ENCODE results near the gene ELN.

DNA sequence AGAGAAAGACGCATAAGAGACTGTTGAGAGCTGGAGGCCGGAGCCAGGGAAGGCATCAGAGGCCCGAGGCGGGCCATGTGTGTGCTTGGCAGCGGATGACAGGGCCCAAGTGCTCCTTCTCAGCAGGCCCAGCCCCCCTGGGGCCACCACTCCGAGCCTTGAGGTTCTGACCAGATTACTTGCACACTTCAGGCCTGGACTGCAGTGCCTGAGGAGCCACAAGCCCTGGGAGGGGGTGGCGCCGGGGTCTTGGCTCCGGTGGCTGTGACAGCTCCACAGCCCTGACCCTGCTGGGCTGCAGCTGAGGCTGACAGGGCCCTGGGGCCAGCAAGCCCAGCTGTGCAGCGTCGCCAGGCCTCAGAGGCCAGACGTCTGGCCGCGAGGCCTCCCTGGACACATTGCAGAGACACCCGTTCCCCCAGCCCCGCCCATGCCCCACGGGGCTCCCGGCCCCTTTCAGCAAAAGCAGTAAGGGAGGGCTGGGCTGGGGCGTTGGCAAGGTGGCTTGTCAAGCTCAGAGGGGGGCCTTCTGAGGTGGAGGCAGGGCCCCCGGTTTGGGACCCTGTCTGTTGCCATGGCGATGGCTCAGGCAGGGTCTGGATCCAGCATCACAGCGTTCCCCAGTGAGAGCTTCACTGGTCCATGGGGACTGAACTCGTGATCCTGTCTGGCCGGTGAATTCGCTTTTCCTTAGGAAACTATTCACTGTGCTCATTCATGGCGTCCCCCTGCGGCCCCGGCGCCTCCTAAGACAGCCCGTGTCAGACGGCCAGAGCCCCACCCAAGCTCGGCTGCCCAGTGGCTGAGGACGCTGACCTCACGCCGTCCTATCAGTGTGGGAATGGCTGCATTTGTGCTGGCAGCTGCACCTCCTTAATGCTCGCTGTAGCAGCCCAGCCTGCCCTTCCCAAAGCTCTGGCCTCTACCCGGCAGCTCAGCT, 5.7 kb downstream of the ELN start:
- TF ChIP-seq BRCA1 (IDR thresholded peaks at IDR 0.05) (no peak), BRCA1 (CRISPR knock-in tag; IDR thresholded peaks at IDR 0.05) (no peak), CTCF (IDR thresholded peaks at IDR 0.05 in 2 of 3, conservative IDR thresholded peaks at IDR 0.05 in 1 of 3; ENCODE audit: insufficient read depth in 2 of 3, low read depth in 1 of 3, low read length in 3 of 3) (no peak), HDAC1 (IDR thresholded peaks at IDR 0.05) (no peak), BRF1 (IDR thresholded peaks at IDR 0.05; ENCODE audit: borderline replicate concordance, extremely low read depth, insufficient read length) (no peak)
- TF ChIP-seq, protein P1, sequence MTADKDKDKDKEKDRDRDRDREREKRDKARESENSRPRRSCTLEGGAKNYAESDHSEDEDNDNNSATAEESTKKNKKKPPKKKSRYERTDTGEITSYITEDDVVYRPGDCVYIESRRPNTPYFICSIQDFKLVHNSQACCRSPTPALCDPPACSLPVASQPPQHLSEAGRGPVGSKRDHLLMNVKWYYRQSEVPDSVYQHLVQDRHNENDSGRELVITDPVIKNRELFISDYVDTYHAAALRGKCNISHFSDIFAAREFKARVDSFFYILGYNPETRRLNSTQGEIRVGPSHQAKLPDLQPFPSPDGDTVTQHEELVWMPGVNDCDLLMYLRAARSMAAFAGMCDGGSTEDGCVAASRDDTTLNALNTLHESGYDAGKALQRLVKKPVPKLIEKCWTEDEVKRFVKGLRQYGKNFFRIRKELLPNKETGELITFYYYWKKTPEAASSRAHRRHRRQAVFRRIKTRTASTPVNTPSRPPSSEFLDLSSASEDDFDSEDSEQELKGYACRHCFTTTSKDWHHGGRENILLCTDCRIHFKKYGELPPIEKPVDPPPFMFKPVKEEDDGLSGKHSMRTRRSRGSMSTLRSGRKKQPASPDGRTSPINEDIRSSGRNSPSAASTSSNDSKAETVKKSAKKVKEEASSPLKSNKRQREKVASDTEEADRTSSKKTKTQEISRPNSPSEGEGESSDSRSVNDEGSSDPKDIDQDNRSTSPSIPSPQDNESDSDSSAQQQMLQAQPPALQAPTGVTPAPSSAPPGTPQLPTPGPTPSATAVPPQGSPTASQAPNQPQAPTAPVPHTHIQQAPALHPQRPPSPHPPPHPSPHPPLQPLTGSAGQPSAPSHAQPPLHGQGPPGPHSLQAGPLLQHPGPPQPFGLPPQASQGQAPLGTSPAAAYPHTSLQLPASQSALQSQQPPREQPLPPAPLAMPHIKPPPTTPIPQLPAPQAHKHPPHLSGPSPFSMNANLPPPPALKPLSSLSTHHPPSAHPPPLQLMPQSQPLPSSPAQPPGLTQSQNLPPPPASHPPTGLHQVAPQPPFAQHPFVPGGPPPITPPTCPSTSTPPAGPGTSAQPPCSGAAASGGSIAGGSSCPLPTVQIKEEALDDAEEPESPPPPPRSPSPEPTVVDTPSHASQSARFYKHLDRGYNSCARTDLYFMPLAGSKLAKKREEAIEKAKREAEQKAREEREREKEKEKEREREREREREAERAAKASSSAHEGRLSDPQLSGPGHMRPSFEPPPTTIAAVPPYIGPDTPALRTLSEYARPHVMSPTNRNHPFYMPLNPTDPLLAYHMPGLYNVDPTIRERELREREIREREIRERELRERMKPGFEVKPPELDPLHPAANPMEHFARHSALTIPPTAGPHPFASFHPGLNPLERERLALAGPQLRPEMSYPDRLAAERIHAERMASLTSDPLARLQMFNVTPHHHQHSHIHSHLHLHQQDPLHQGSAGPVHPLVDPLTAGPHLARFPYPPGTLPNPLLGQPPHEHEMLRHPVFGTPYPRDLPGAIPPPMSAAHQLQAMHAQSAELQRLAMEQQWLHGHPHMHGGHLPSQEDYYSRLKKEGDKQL (CRISPR knock-in tag; IDR thresholded peaks at IDR 0.05; ENCODE audit: borderline replicate concordance), result no peak
